Adrenal gland (tissue), 5 donors: Measurements from ENCODE around the gene MPP3.

Source experiments
- POLR2A ChIP-seq, 2 donors: fragments of 450-650 bp; IDR thresholded peaks; one replicate each; pipeline ENCODE4 v1.6.1; 2017; ENCODE audit warnings: antibody characterized with exemption in 2 of 2, mild to moderate bottlenecking in 2 of 2, moderate library complexity in 1 of 2
- TF ChIP-seq, protein P1 (sequence below), 6 experiments: fragments of 450-650 bp in 4 of 6; fragments of 200-600 bp in 2 of 6; sonication (generic) in 1 of 6; IDR thresholded peaks; 1 replicate in 5 of 6; 2 replicates in 1 of 6; pipeline versions ENCODE4 v1.5.1 to v1.8.0; 2016 to 2021; ENCODE audit warnings: antibody characterized with exemption in 6 of 6, mild to moderate bottlenecking in 2 of 6, moderate library complexity in 1 of 6
- donor health status: DM: no; HTN: no; CAD: no.

DNA sequence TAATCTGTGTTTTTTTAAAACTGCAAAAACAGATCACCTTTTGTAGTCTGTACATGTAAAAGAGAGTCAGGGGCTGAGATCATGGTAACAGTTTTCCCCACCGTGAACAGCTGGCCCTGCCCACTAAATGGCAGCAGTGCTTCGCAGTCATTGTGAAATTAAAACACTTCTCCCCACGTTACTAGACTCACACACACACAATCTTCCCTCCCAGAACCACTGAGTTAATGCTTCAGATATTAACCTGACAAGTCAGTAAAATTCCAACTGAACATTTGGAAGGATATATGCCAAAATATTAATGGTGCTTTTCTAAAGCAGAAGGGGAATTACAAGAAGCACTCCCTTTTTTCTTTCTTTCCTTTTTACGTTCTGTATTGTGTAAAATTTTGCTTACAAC, 12.8 kb upstream of the MPP3 start:
- TF ChIP-seq, protein P1, sequence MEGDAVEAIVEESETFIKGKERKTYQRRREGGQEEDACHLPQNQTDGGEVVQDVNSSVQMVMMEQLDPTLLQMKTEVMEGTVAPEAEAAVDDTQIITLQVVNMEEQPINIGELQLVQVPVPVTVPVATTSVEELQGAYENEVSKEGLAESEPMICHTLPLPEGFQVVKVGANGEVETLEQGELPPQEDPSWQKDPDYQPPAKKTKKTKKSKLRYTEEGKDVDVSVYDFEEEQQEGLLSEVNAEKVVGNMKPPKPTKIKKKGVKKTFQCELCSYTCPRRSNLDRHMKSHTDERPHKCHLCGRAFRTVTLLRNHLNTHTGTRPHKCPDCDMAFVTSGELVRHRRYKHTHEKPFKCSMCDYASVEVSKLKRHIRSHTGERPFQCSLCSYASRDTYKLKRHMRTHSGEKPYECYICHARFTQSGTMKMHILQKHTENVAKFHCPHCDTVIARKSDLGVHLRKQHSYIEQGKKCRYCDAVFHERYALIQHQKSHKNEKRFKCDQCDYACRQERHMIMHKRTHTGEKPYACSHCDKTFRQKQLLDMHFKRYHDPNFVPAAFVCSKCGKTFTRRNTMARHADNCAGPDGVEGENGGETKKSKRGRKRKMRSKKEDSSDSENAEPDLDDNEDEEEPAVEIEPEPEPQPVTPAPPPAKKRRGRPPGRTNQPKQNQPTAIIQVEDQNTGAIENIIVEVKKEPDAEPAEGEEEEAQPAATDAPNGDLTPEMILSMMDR (IDR thresholded peaks at IDR 0.05) = no peak
- no peak for TF ChIP-seq POLR2A (IDR thresholded peaks at IDR 0.05)
